Measurements from ENCODE around the gene CNTROB.

Gene CNTROB

GRCh38 chr17:7897090-7897489 lies 34.9 kb upstream of the CNTROB start:
- H3K36me3 ChIP-seq, result peaks cover 83% of the 10 kb centered on the region
- no peak overlapping the region for H3K4me3 ChIP-seq (ENCODE audit: low read depth, low read length)
- H3K9me3 ChIP-seq (ENCODE audit: severe bottlenecking), result no peaks in the 10 kb centered on the region
- peak overlapping the region; percentile 16; the same call in 1 of the 2 replicates for H3K27ac ChIP-seq
- no peak for DNase-seq
- TF ChIP-seq CTCF (IDR thresholded peaks at IDR 0.05; ENCODE audit: low read depth, low read length), result no peak
- no peaks in the 10 kb centered on the region for H3K27me3 ChIP-seq (ENCODE audit: insufficient read depth, low read depth, severe bottlenecking)

GRCh38 chr17:7897773-7898172 lies 34.2 kb upstream of the CNTROB start:
- Histone ChIP-seq H3K9me3 (ENCODE audit: severe bottlenecking) (no peaks in the 10 kb centered on the region), H3K4me3 (ENCODE audit: low read depth, low read length) (no peak overlapping the region), H3K27me3 (ENCODE audit: insufficient read depth, low read depth, severe bottlenecking) (no peaks in the 10 kb centered on the region), H3K27ac (no peak overlapping the region; the same call in 1 of the 2 replicates), H3K36me3 (peaks cover 86% of the 10 kb centered on the region)
- no peak for TF ChIP-seq CTCF (IDR thresholded peaks at IDR 0.05; ENCODE audit: low read depth, low read length)
- DNase-seq, result no peak

- Histone ChIP-seq H3K9me3 (ENCODE audit: severe bottlenecking) (no peaks in the 10 kb centered on the region), H3K27ac (no peak overlapping the region), H3K27me3 (ENCODE audit: insufficient read depth, low read depth, severe bottlenecking) (no peaks in the 10 kb centered on the region), H3K36me3 (peaks cover 87% of the 10 kb centered on the region), H3K4me3 (ENCODE audit: low read depth, low read length) (no peak overlapping the region)
- no peak for TF ChIP-seq CTCF (IDR thresholded peaks at IDR 0.05; ENCODE audit: low read depth, low read length)
- no peak for DNase-seq
These were observed 28.6 kb upstream of the CNTROB start for GRCh38 chr17:7903154-7904103.

- Histone ChIP-seq H3K4me3 (ENCODE audit: low read depth, low read length) (no peak overlapping the region), H3K9me3 (ENCODE audit: severe bottlenecking) (no peaks in the 10 kb centered on the region), H3K27ac (no peak overlapping the region), H3K36me3 (peaks cover 55% of the 10 kb centered on the region), H3K27me3 (ENCODE audit: insufficient read depth, low read depth, severe bottlenecking) (no peaks in the 10 kb centered on the region)
- no peak for TF ChIP-seq CTCF (IDR thresholded peaks at IDR 0.05; ENCODE audit: low read depth, low read length)
- DNase-seq, result no peak
These were observed 22.9 kb upstream of the CNTROB start for GRCh38 chr17:7909089-7909488.

- Histone ChIP-seq H3K4me3 (ENCODE audit: low read depth, low read length) (no peak overlapping the region), H3K36me3 (peaks cover 43% of the 10 kb centered on the region), H3K27ac (no peak overlapping the region), H3K9me3 (ENCODE audit: severe bottlenecking) (no peaks in the 10 kb centered on the region), H3K27me3 (ENCODE audit: insufficient read depth, low read depth, severe bottlenecking) (no peaks in the 10 kb centered on the region)
- no peak for TF ChIP-seq CTCF (IDR thresholded peaks at IDR 0.05; ENCODE audit: low read depth, low read length)
- DNase-seq, result no peak
These were observed 21.7 kb upstream of the CNTROB start for GRCh38 chr17:7910281-7910680.
